GM23338 (cell line): ENCODE measurements around the gene SNAI1. TPM values are rescaled to one million over a fixed set of nuclear protein-coding genes. Genes with fewer than 3 reads are reported as not detected.
"Not testable (repeated sequence)": the region's sequence is repeated elsewhere in the genome, so short reads cannot be mapped to it uniquely, and the experiment has no call there.

Experiments
- ATAC-seq: fragments of 200-7000 bp; cut with Tn5 transposase; 3 replicates; pipeline ENCODE4 v1.9.1; 2020
- DNase-seq: peaks from one replicate; pipeline ENCODE4 v3.0.0-alpha.2; 2015; ENCODE audit warnings: low spot score
- H2AFZ ChIP-seq: fragments of 200-600 bp; sonication (generic); 2 replicates; pipeline ENCODE4 v1.8.0; 2016; ENCODE audit warnings: antibody characterized with exemption, mild to moderate bottlenecking, moderate library complexity
- H3F3A ChIP-seq: fragments of 200-600 bp; sonication (generic); replicated peaks from 2 replicates; pipeline ENCODE4 v1.8.0; 2017; ENCODE audit warnings: antibody characterized with exemption, mixed run types, low read depth
- H3K27ac ChIP-seq: fragments of 200-600 bp; sonication (generic); 2 replicates; pipeline ENCODE4 v1.6.1; 2016; ENCODE audit warnings: low read depth
- H3K27me3 ChIP-seq: fragments of 200-600 bp; sonication (generic); 2 replicates; pipeline ENCODE4 v1.8.0; 2016; ENCODE audit warnings: mild to moderate bottlenecking, mixed run types, moderate library complexity; ENCODE audit not compliant: insufficient read depth
- H3K36me3 ChIP-seq: fragments of 200-600 bp; sonication (generic); 2 replicates; pipeline ENCODE4 v1.8.0; 2016; ENCODE audit warnings: mild to moderate bottlenecking; ENCODE audit not compliant: insufficient read depth
- H3K4me1 ChIP-seq: fragments of 200-600 bp; sonication (generic); 2 replicates; pipeline ENCODE4 v1.8.0; 2016; ENCODE audit warnings: mild to moderate bottlenecking, moderate library complexity; ENCODE audit not compliant: insufficient read depth
- H3K4me2 ChIP-seq: fragments of 200-600 bp; sonication (generic); 2 replicates; pipeline ENCODE4 v1.7.1; 2017; ENCODE audit warnings: mixed run types
- H3K4me3 ChIP-seq: fragments of 200-600 bp; sonication (generic); 2 replicates; pipeline ENCODE4 v1.6.1; 2016; ENCODE audit warnings: mixed run types
- H3K79me2 ChIP-seq: fragments of 200-600 bp; sonication (generic); replicated peaks from 2 replicates; pipeline ENCODE4 v1.8.0; 2017; ENCODE audit warnings: mild to moderate bottlenecking; ENCODE audit not compliant: insufficient read depth
- H3K9me2 ChIP-seq: fragments of 200-600 bp; sonication (generic); 2 replicates; pipeline ENCODE4 v1.8.0; 2017; ENCODE audit not compliant: insufficient read depth
- H4K20me1 ChIP-seq: fragments of 200-600 bp; sonication (generic); replicated peaks from 2 replicates; pipeline ENCODE4 v1.8.0; 2017; ENCODE audit warnings: mild to moderate bottlenecking; ENCODE audit not compliant: insufficient read depth
- H3K27ac Mint-ChIP-seq: 2 replicates; pipeline ENCODE4 v1.8.0; 2020; ENCODE audit warnings: inconsistent platforms, mild to moderate bottlenecking, moderate library complexity, mixed read lengths
- H3K27me3 Mint-ChIP-seq: 3 replicates; pipeline ENCODE4 v1.8.0; 2022; ENCODE audit warnings: low read depth, mild to moderate bottlenecking, moderate library complexity, mixed read lengths, inconsistent platforms; ENCODE audit not compliant: insufficient read depth, poor library complexity
- H3K36me3 Mint-ChIP-seq: 3 replicates; pipeline ENCODE4 v1.8.0; 2021; ENCODE audit warnings: low read depth, mild to moderate bottlenecking, inconsistent platforms, moderate library complexity, mixed read lengths
- H3K4me1 Mint-ChIP-seq: 3 replicates; pipeline ENCODE4 v1.8.0; 2020; ENCODE audit warnings: mild to moderate bottlenecking, inconsistent platforms, mixed read lengths
- H3K4me3 Mint-ChIP-seq: 3 replicates; pipeline ENCODE4 v1.8.0; 2021; ENCODE audit warnings: moderate library complexity, mild to moderate bottlenecking, inconsistent platforms, mixed read lengths
- H3K9me3 Mint-ChIP-seq: 3 replicates; pipeline ENCODE4 v1.8.0; 2020; ENCODE audit warnings: moderate library complexity, mild to moderate bottlenecking, inconsistent platforms, mixed read lengths
- CREB1 ChIP-seq: fragments of 250-450 bp; sonication (Bioruptor Pico); IDR thresholded peaks from 2 replicates; pipeline ENCODE4 v1.5.0; 2020; ENCODE audit warnings: low read depth, mild to moderate bottlenecking, moderate library complexity
- CTCF ChIP-seq, 2 experiments: fragments of 200-600 bp in 1 of 2; sonication (generic) in 1 of 2; conservative IDR thresholded peaks; 2 replicates each; pipeline versions ENCODE4 v1.5.1 to v1.6.1; 2016 to 2017; ENCODE audit warnings: antibody characterized with exemption in 2 of 2, low read depth in 2 of 2, mild to moderate bottlenecking in 2 of 2, moderate library complexity in 1 of 2
- EZH2 ChIP-seq: fragments of 200-600 bp; sonication (generic); IDR thresholded peaks from one replicate; pipeline ENCODE4 v1.8.0; 2017; ENCODE audit warnings: antibody characterized with exemption, mild to moderate bottlenecking, low read depth; ENCODE audit not compliant: unreplicated experiment
- EZH2phosphoT487 ChIP-seq: fragments of 200-600 bp; sonication (generic); IDR thresholded peaks from one replicate; pipeline ENCODE4 v1.8.1; 2018; ENCODE audit warnings: antibody characterized with exemption; ENCODE audit not compliant: unreplicated experiment
- REST ChIP-seq: IDR thresholded peaks from one replicate; pipeline ENCODE4 v1.6.1; 2018; ENCODE audit warnings: antibody characterized with exemption; ENCODE audit not compliant: unreplicated experiment
- STAT1 ChIP-seq: IDR thresholded peaks from one replicate; pipeline ENCODE4 v1.6.1; 2016; ENCODE audit warnings: antibody characterized with exemption; ENCODE audit not compliant: unreplicated experiment
- ZNF331 ChIP-seq: fragments of 250-450 bp; sonication (Bioruptor Pico); IDR thresholded peaks from 2 replicates; pipeline ENCODE4 v1.5.0; 2020; ENCODE audit warnings: low read depth, mild to moderate bottlenecking, moderate library complexity
- polyA plus RNA-seq: library from polyadenylated mRNA; unstranded; fragments of >200 nt; fragmentation: Nextera tagmentation; extraction: Ambion mirVana; gene quantifications from 2 replicates; pipeline ENCODE4 v1.2.1, GENCODE V29; 2016
- total RNA-seq: library from RNA; depleted of rRNA; stranded (reverse); fragments of >200 nt; shearing (Covaris generic); gene quantifications from 2 replicates; pipeline ENCODE4 v1.2.3, GENCODE V29; 2014

Gene SNAI1
- total and polyA plus RNA-seq, 2 experiments from 2014 or later: 4.2 to 8.4 TPM

- peak overlapping the region; percentile 62 for H3K4me3 ChIP-seq
- Mint-ChIP-seq H3K9me3 (no peaks in the 10 kb centered on the region), H3K27me3 (peaks cover 16% of the 10 kb centered on the region), H3K36me3 (no peaks in the 10 kb centered on the region), H3K4me1 (peaks cover 22% of the 10 kb centered on the region), H3K27ac (no peak overlapping the region), H3K4me3 (peak overlapping the region; percentile 62)
- no peaks in the 10 kb centered on the region for H3K79me2 ChIP-seq
- peak overlapping the region; percentile 99 for H2AFZ ChIP-seq
- no peaks in the 10 kb centered on the region for H3K9me2 ChIP-seq
- no peaks in the 10 kb centered on the region for H3K36me3 ChIP-seq
- peak overlapping the region; percentile 87 for H3K4me2 ChIP-seq
- peak; percentile 64 for ATAC-seq
- H3F3A ChIP-seq: peaks cover 8% of the 10 kb centered on the region
- no peaks in the 10 kb centered on the region for H4K20me1 ChIP-seq
- TF ChIP-seq CREB1 (no peak), EZH2 (peak; percentile 29), STAT1 (no peak), CTCF (conservative IDR thresholded peaks at IDR 0.05; ENCODE audit: low read depth in 2 of 2) (no peak), EZH2phosphoT487 (no peak), REST (no peak), ZNF331 (no peak)
- peaks cover 5% of the 10 kb centered on the region; the same call in 1 of the 2 replicates for H3K4me1 ChIP-seq
- peaks cover 15% of the 10 kb centered on the region for H3K27me3 ChIP-seq
- peak; percentile 70 for DNase-seq
- no peak overlapping the region for H3K27ac ChIP-seq
Observed at GRCh38 chr20:50009521-50010454, 27.0 kb downstream of the SNAI1 start.

DNA sequence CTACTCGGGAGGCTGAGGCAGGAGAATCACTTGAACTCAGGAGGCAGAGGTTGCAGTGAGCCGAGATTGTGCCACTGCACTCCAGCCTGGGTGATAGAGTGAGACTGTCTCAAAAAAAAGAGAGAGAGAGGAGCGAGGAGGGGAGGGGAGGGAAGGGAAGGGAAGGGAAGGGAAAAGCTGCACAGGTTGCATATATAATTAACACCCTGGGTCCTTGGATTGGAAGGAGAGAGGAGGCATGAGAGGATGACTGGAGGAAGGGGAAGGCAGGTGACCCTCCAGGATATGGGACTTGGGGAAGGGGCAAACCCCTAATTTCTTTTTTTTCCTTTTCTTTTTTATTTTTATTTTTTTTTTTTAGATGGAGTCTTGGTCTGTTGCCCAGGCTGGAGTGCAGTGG, 28.8 kb downstream of the SNAI1 start:
- not testable (repeated sequence) for H3K9me3 Mint-ChIP-seq, H3K4me3 Mint-ChIP-seq, H3K4me2 ChIP-seq, H4K20me1 ChIP-seq, DNase-seq, H3F3A ChIP-seq, H2AFZ ChIP-seq, H3K27ac ChIP-seq, H3K79me2 ChIP-seq, H3K27ac Mint-ChIP-seq, H3K36me3 ChIP-seq, H3K36me3 Mint-ChIP-seq, H3K9me2 ChIP-seq, ATAC-seq, H3K4me3 ChIP-seq
- Histone ChIP-seq H3K4me1 (peaks cover 12% of the 10 kb centered on the region), H3K27me3 (peaks cover 15% of the 10 kb centered on the region)
- Mint-ChIP-seq H3K4me1 (peaks cover 26% of the 10 kb centered on the region), H3K27me3 (peaks cover 18% of the 10 kb centered on the region)
